Neural cell (in vitro differentiated cells): Measurements from ENCODE around the gene POLR1E.

Source experiments
- EP300 ChIP-seq: fragments of 450-650 bp; conservative IDR thresholded peaks from 2 replicates; pipeline ENCODE4 v1.6.1; 2014; ENCODE audit warnings: antibody characterized with exemption, mild to moderate bottlenecking, moderate library complexity; ENCODE audit not compliant: poor library complexity, severe bottlenecking
- EZH2 ChIP-seq: fragments of 200-600, 300-800 bp; shearing (Covaris generic), sonication (generic); IDR thresholded peaks from 2 replicates; pipeline ENCODE4 v1.6.1; 2014; ENCODE audit warnings: antibody characterized with exemption, low read length, borderline replicate concordance, mild to moderate bottlenecking; ENCODE audit not compliant: insufficient read depth, poor library complexity, severe bottlenecking
- MXI1 ChIP-seq: fragments of 450-650 bp; conservative IDR thresholded peaks from 2 replicates; pipeline ENCODE4 v1.6.1; 2014; ENCODE audit warnings: antibody characterized with exemption, mild to moderate bottlenecking; ENCODE audit not compliant: poor library complexity, severe bottlenecking
- POLR2AphosphoS5 ChIP-seq: IDR thresholded peaks from 2 replicates; pipeline ENCODE4 v1.6.1; 2012
- RAD21 ChIP-seq: fragments of 450-650 bp; conservative IDR thresholded peaks from 2 replicates; pipeline ENCODE4 v1.6.1; 2014; ENCODE audit warnings: antibody characterized with exemption, mild to moderate bottlenecking, moderate library complexity
- SMC3 ChIP-seq: fragments of 450-650 bp; conservative IDR thresholded peaks from 2 replicates; pipeline ENCODE4 v1.6.1; 2014; ENCODE audit warnings: antibody characterized with exemption, mild to moderate bottlenecking, moderate library complexity; ENCODE audit not compliant: poor library complexity
- TAF1 ChIP-seq: IDR thresholded peaks from 2 replicates; pipeline ENCODE4 v1.6.1; 2012; ENCODE audit warnings: low read depth
- TF ChIP-seq, protein P1 (sequence below): fragments of 450-650 bp; IDR thresholded peaks from 2 replicates; pipeline ENCODE4 v1.5.1; 2014; ENCODE audit warnings: antibody characterized with exemption, mild to moderate bottlenecking, moderate library complexity; ENCODE audit not compliant: poor library complexity, severe bottlenecking
- TF ChIP-seq, protein P2 (sequence below): IDR thresholded peaks from 2 replicates; pipeline ENCODE4 v1.6.1; 2012; ENCODE audit warnings: borderline replicate concordance

DNA sequence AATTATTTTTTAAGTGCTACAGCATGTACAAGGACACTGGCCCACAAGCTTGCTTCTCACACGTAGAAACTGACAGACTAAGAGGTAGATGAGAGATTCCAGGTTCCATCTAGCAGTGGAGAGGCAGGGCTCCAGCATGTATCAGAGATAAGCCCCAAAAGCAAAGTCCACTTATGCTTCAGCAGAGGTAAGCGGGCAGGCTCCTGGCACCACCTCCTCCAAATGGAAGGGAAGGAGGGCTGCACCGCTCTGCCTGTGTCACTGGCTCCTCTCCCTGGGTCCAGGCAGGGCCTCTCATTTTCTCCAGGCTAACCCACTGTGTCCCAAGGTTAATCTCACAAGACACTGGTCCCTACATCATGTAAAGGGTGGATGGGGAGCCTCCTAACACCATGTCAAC lies 47.4 kb upstream of the POLR1E start:
- TF ChIP-seq, protein P1, sequence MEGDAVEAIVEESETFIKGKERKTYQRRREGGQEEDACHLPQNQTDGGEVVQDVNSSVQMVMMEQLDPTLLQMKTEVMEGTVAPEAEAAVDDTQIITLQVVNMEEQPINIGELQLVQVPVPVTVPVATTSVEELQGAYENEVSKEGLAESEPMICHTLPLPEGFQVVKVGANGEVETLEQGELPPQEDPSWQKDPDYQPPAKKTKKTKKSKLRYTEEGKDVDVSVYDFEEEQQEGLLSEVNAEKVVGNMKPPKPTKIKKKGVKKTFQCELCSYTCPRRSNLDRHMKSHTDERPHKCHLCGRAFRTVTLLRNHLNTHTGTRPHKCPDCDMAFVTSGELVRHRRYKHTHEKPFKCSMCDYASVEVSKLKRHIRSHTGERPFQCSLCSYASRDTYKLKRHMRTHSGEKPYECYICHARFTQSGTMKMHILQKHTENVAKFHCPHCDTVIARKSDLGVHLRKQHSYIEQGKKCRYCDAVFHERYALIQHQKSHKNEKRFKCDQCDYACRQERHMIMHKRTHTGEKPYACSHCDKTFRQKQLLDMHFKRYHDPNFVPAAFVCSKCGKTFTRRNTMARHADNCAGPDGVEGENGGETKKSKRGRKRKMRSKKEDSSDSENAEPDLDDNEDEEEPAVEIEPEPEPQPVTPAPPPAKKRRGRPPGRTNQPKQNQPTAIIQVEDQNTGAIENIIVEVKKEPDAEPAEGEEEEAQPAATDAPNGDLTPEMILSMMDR, result no peak
- no peak for TF ChIP-seq POLR2AphosphoS5
- no peak for TF ChIP-seq TAF1
- no peak for TF ChIP-seq EZH2
- TF ChIP-seq RAD21, result no peak
- no peak for TF ChIP-seq MXI1
- TF ChIP-seq, protein P2, sequence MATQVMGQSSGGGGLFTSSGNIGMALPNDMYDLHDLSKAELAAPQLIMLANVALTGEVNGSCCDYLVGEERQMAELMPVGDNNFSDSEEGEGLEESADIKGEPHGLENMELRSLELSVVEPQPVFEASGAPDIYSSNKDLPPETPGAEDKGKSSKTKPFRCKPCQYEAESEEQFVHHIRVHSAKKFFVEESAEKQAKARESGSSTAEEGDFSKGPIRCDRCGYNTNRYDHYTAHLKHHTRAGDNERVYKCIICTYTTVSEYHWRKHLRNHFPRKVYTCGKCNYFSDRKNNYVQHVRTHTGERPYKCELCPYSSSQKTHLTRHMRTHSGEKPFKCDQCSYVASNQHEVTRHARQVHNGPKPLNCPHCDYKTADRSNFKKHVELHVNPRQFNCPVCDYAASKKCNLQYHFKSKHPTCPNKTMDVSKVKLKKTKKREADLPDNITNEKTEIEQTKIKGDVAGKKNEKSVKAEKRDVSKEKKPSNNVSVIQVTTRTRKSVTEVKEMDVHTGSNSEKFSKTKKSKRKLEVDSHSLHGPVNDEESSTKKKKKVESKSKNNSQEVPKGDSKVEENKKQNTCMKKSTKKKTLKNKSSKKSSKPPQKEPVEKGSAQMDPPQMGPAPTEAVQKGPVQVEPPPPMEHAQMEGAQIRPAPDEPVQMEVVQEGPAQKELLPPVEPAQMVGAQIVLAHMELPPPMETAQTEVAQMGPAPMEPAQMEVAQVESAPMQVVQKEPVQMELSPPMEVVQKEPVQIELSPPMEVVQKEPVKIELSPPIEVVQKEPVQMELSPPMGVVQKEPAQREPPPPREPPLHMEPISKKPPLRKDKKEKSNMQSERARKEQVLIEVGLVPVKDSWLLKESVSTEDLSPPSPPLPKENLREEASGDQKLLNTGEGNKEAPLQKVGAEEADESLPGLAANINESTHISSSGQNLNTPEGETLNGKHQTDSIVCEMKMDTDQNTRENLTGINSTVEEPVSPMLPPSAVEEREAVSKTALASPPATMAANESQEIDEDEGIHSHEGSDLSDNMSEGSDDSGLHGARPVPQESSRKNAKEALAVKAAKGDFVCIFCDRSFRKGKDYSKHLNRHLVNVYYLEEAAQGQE, result no peak
- TF ChIP-seq SMC3, result no peak
- no peak for TF ChIP-seq EP300
